PC-9 (cell line): ENCODE measurements around the gene POLR1D. TPM values are rescaled to one million over a fixed set of nuclear protein-coding genes. Genes with fewer than 3 reads are reported as not detected.

Experiments
- BruUV-seq: library from RNA; stranded (reverse); fragments of 400-500 nt; replicated peaks from 2 replicates; lab custom pipeline; 2021; lab: Mats Ljungman, UMichigan
- CTCF ChIA-PET: fragments of 300-600 bp; sonication (Branson Sonifier 250); formaldehyde crosslinking; loops from one replicate; lab custom pipeline; 2022; ENCODE audit warnings: antibody characterized with exemption; lab: Charles Lee
- POLR2A ChIA-PET: fragments of 300-600 bp; sonication (Branson Sonifier 250); formaldehyde crosslinking; loops from one replicate; lab custom pipeline; 2022; ENCODE audit warnings: antibody characterized with exemption; ENCODE audit not compliant: unreplicated experiment; lab: Charles Lee
- DNase-seq, 2 experiments: peaks; one replicate each; pipeline versions ENCODE4 v3.0.0 to v3.0.0-alpha.2; 2015 to 2022; ENCODE audit warnings: mixed read lengths in 1 of 2
- H2AFZ ChIP-seq: fragments of 200-600 bp; sonication (generic); 2 replicates; pipeline ENCODE4 v1.8.1; 2017; ENCODE audit warnings: antibody characterized with exemption
- H3F3A ChIP-seq: fragments of 200-600 bp; sonication (generic); 2 replicates; pipeline ENCODE4 v1.8.1; 2017; ENCODE audit warnings: antibody characterized with exemption, mild to moderate bottlenecking, low read depth; ENCODE audit not compliant: insufficient read depth
- H3K27ac ChIP-seq: fragments of 200-600 bp; sonication (generic); 2 replicates; pipeline ENCODE4 v1.6.1; 2016; ENCODE audit warnings: mixed run types
- H3K27me3 ChIP-seq: fragments of 200-600 bp; sonication (generic); 2 replicates; pipeline ENCODE4 v1.6.1; 2016; ENCODE audit warnings: low read depth, mixed run types; ENCODE audit not compliant: insufficient read depth
- H3K36me3 ChIP-seq: fragments of 200-600 bp; sonication (generic); 2 replicates; pipeline ENCODE4 v1.6.1; 2016; ENCODE audit warnings: low read depth, mixed run types
- H3K4me1 ChIP-seq: fragments of 200-600 bp; sonication (generic); replicated peaks from 2 replicates; pipeline ENCODE4 v1.6.1; 2016; ENCODE audit warnings: mixed run types; ENCODE audit not compliant: insufficient read depth
- H3K4me2 ChIP-seq: fragments of 200-600 bp; sonication (generic); 2 replicates; pipeline ENCODE4 v1.6.1; 2017; ENCODE audit warnings: mixed run types
- H3K4me3 ChIP-seq: fragments of 200-600 bp; sonication (generic); 2 replicates; pipeline ENCODE4 v1.6.1; 2016; ENCODE audit warnings: mixed run types
- H3K79me2 ChIP-seq: fragments of 200-600 bp; sonication (generic); 2 replicates; pipeline ENCODE4 v1.6.1; 2017; ENCODE audit warnings: low read depth, mixed run types
- H3K9me2 ChIP-seq: fragments of 200-600 bp; sonication (generic); 2 replicates; pipeline ENCODE4 v1.8.1; 2017; ENCODE audit warnings: mild to moderate bottlenecking; ENCODE audit not compliant: insufficient read depth
- H3K9me3 ChIP-seq: fragments of 200-600 bp; sonication (generic); 2 replicates; pipeline ENCODE4 v1.8.1; 2016; ENCODE audit warnings: low read depth; ENCODE audit not compliant: insufficient read depth
- H4K20me1 ChIP-seq: fragments of 200-600 bp; sonication (generic); 2 replicates; pipeline ENCODE4 v1.8.1; 2017; ENCODE audit not compliant: insufficient read depth
- EZH2 ChIP-seq: fragments of 200-600 bp; sonication (generic); IDR thresholded peaks from 2 replicates; pipeline ENCODE4 v1.8.0; 2017; ENCODE audit warnings: antibody characterized with exemption, low read depth
- intact Hi-C: fragments of 100-400 bp; cut with micrococcal nuclease; formaldehyde crosslinking; loops from one replicate; pipeline ENCODE4 v1.10.0; 2022; ENCODE audit not compliant: unreplicated experiment
- total RNA-seq: library from RNA; stranded (reverse); gene quantifications from 2 replicates; pipeline ENCODE4 v1.2.3, GENCODE V29; 2021
- TF ChIP-seq, protein P1 (sequence below): fragments of 200-600 bp; sonication (generic); conservative IDR thresholded peaks from 2 replicates; pipeline ENCODE4 v1.6.1; 2017; ENCODE audit warnings: mixed run types, antibody characterized with exemption, mild to moderate bottlenecking, moderate library complexity

Gene POLR1D
- total RNA-seq, 1 experiment from 2014 or later: 119 TPM

DNA sequence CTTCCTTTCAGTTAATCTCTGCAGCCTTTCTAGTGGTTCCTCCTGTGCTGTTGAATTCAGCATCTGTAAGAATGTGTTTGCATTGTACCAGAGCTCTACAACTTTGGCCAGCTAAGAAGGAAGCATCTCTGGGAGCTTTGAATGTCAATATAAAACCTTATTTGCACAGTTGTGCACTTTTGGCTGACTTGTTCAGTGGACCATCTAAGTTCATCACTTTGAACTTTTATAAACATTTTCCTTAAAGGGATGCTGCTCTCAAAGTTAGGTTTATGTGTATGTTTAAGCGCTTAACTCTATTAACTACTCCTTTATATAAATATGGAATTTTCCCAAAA, 15.6 kb downstream of the POLR1D start:
- intact Hi-C loops: no loop called here
- Histone ChIP-seq H3F3A (no peaks in the 10 kb centered on the region), H2AFZ (no peak overlapping the region), H3K4me1 (no peaks in the 10 kb centered on the region), H3K36me3 (peaks cover 12% of the 10 kb centered on the region; the same call in 1 of the 2 replicates), H3K9me3 (no peaks in the 10 kb centered on the region), H4K20me1 (peaks cover 31% of the 10 kb centered on the region), H3K9me2 (no peaks in the 10 kb centered on the region), H3K4me3 (no peak overlapping the region), H3K79me2 (peaks cover 70% of the 10 kb centered on the region), H3K27ac (no peak overlapping the region), H3K4me2 (no peak overlapping the region), H3K27me3 (no peaks in the 10 kb centered on the region)
- POLR2A ChIA-PET: no interaction called here
- CTCF ChIA-PET: no interaction called here
- no peak for DNase-seq
- TF ChIP-seq, protein P1, sequence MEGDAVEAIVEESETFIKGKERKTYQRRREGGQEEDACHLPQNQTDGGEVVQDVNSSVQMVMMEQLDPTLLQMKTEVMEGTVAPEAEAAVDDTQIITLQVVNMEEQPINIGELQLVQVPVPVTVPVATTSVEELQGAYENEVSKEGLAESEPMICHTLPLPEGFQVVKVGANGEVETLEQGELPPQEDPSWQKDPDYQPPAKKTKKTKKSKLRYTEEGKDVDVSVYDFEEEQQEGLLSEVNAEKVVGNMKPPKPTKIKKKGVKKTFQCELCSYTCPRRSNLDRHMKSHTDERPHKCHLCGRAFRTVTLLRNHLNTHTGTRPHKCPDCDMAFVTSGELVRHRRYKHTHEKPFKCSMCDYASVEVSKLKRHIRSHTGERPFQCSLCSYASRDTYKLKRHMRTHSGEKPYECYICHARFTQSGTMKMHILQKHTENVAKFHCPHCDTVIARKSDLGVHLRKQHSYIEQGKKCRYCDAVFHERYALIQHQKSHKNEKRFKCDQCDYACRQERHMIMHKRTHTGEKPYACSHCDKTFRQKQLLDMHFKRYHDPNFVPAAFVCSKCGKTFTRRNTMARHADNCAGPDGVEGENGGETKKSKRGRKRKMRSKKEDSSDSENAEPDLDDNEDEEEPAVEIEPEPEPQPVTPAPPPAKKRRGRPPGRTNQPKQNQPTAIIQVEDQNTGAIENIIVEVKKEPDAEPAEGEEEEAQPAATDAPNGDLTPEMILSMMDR: no peak
- no peak for TF ChIP-seq EZH2
- BruUV-seq: no TSS peak

DNA sequence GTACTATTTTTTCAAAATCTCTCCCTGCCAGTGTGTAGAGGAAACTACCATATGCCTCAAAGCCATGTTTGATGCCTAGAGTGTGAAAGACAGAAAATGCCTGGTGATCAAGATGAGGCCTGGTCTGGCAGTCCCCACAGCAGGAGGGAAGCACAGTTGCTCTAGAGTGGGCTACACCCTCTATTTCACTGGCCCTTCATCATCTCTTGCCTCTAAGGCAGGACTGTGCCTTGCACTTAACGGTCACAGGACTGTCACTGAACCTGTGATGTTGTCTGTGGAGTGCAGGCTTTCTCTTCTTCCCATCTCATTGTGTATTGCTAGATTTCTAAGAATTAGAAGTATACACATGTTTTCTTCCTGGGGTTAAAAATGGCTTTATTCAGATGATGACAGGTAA, 16.3 kb downstream of the POLR1D start:
- intact Hi-C loops: no loop called here

DNA sequence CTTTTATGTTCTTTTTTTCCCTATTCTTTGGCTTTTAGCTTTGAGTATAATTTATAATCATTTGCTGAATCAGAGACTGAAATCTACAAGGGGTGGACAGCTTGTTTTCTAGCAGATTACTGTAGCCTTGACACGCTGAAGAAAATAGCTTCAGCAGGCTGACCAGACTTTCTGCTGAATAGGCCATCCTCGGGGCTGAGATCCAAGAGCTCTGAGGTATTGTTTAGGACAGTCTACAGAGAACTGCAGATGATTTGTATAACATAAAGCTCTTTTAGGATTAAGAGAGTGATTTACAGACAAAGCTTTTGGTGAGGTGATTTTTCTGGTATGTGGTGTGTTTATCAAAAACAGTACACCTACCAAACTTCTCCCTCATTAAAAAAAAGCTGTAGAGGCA, 16.8 kb downstream of the POLR1D start:
- no peak overlapping the region for H2AFZ ChIP-seq
- H4K20me1 ChIP-seq: peaks cover 31% of the 10 kb centered on the region
- peaks cover 8% of the 10 kb centered on the region; the same call in 1 of the 2 replicates for H3K36me3 ChIP-seq
- H3K9me3 ChIP-seq: no peaks in the 10 kb centered on the region
- H3F3A ChIP-seq: no peaks in the 10 kb centered on the region
- no peak overlapping the region for H3K4me3 ChIP-seq
- H3K9me2 ChIP-seq: no peaks in the 10 kb centered on the region
- BruUV-seq: no TSS peak
- H3K79me2 ChIP-seq: peaks cover 62% of the 10 kb centered on the region
- DNase-seq: no peak
- no peaks in the 10 kb centered on the region for H3K27me3 ChIP-seq
- TF ChIP-seq, protein P1: no peak
- no peak for TF ChIP-seq EZH2
- no peak overlapping the region for H3K27ac ChIP-seq
- CTCF ChIA-PET: no interaction called here
- intact Hi-C loops: no loop called here
- POLR2A ChIA-PET: interaction anchor here (0.5 kb wide), 1 partner anchor 70 kb away, joined by 3 read pairs; no protein-coding TSS in a partner anchor
- H3K4me1 ChIP-seq: no peaks in the 10 kb centered on the region
- H3K4me2 ChIP-seq: no peak overlapping the region

More for the DNA sequence above, 16.3 kb downstream of the POLR1D start:
- H3K36me3 ChIP-seq: peaks cover 12% of the 10 kb centered on the region; the same call in 1 of the 2 replicates
- H3K4me1 ChIP-seq: no peaks in the 10 kb centered on the region
- H3K9me3 ChIP-seq: no peaks in the 10 kb centered on the region
- H3K27me3 ChIP-seq: no peaks in the 10 kb centered on the region
- TF ChIP-seq EZH2: no peak
- TF ChIP-seq, protein P1: no peak
- H3K79me2 ChIP-seq: peaks cover 65% of the 10 kb centered on the region
- H3K9me2 ChIP-seq: no peaks in the 10 kb centered on the region
- no peak overlapping the region for H3K27ac ChIP-seq
- BruUV-seq: no TSS peak
- ChIA-PET POLR2A (no interaction called here), CTCF (no interaction called here)
- H2AFZ ChIP-seq: no peak overlapping the region
- H4K20me1 ChIP-seq: peaks cover 31% of the 10 kb centered on the region
- DNase-seq: no peak
- no peak overlapping the region for H3K4me2 ChIP-seq
- H3F3A ChIP-seq: no peaks in the 10 kb centered on the region
- H3K4me3 ChIP-seq: no peak overlapping the region
